K562 (cell line): ENCODE measurements around the gene PIP5K1B. TPM values are rescaled to one million over a fixed set of nuclear protein-coding genes. Genes with fewer than 3 reads are reported as not detected.
A peak's percentile ranks its signal among the peaks of the same experiment; 100 is the strongest.

Experiments
- ATAC-seq: fragments of 200-7000 bp; cut with Tn5 transposase; 3 replicates; pipeline ENCODE4 v1.9.1; 2020; ENCODE audit warnings: moderate library complexity
- BruUV-seq: library from RNA; stranded (reverse); fragments of 400-500 nt; replicated peaks from 2 replicates; lab custom pipeline; 2021; lab: Mats Ljungman, UMichigan
- CTCF ChIA-PET: fragments of 300-600 bp; formaldehyde crosslinking; extraction: SDS; loops from one replicate; lab custom pipeline; 2021; ENCODE audit warnings: low intra/inter-chr PET ratio; lab: Yijun Ruan, JAX
- POLR2A ChIA-PET: fragments of 300-600, 350-650 bp; sonication (Branson Sonifier 250); formaldehyde crosslinking; extraction: SDS; loops from one replicate; lab custom pipeline; 2021; ENCODE audit warnings: antibody characterized with exemption, inconsistent platforms; lab: Yijun Ruan, JAX
- DNase-seq, 4 experiments: peaks; one replicate each; pipeline versions ENCODE4 v3.0.0 to v3.0.0-alpha.2; 2011 to 2018; ENCODE audit warnings: low spot score in 3 of 4, mixed read lengths in 3 of 4; ENCODE audit errors: extremely low read depth in 1 of 4
- FAIRE-seq: peaks from 2 replicates; lab custom pipeline; 2011; peaks lifted over from hg19 to GRCh38; lab: Jason Lieb, UNC
- H2AFZ ChIP-seq: 2 replicates; pipeline ENCODE4 v1.6.0; 2011; ENCODE audit warnings: low read depth, low read length, control low read depth, inconsistent platforms
- H3K27ac ChIP-seq: fragments of 200-600 bp; 3 replicates; pipeline ENCODE4 v1.8.0; 2011; ENCODE audit warnings: low read depth, mild to moderate bottlenecking, control low read depth, inconsistent platforms, low read length, moderate library complexity, mixed read lengths; ENCODE audit errors: extremely low read depth
- H3K27me3 ChIP-seq, 2 experiments: fragments of 300-600 bp in 1 of 2; 2 replicates in 1 of 2; 3 replicates in 1 of 2; pipeline versions ENCODE4 v1.6.0 to v1.8.0; 2011; ENCODE audit warnings: inconsistent platforms in 2 of 2, low read length in 2 of 2, mild to moderate bottlenecking in 1 of 2, mixed read lengths in 1 of 2, moderate library complexity in 1 of 2; ENCODE audit not compliant: control insufficient read depth in 2 of 2, insufficient read depth in 2 of 2
- H3K36me3 ChIP-seq: fragments of 300-600 bp; 3 replicates; pipeline ENCODE4 v1.8.0; 2011; ENCODE audit warnings: mild to moderate bottlenecking, low read length, inconsistent platforms; ENCODE audit not compliant: control insufficient read depth, insufficient read depth
- H3K4me1 ChIP-seq, 2 experiments: fragments of 200-600 bp in 1 of 2; replicated peaks in 1 of 2; 2 replicates in 1 of 2; 3 replicates in 1 of 2; pipeline versions ENCODE4 v1.5.1 to v1.8.0; 2011; ENCODE audit warnings: inconsistent platforms in 2 of 2, low read length in 2 of 2, mild to moderate bottlenecking in 1 of 2, mixed read lengths in 1 of 2, moderate library complexity in 1 of 2; ENCODE audit not compliant: control insufficient read depth in 2 of 2, insufficient read depth in 2 of 2
- H3K4me2 ChIP-seq: 2 replicates; pipeline ENCODE4 v1.6.1; 2011; ENCODE audit warnings: low read length, control low read depth, inconsistent platforms, mixed read lengths; ENCODE audit not compliant: insufficient read depth
- H3K4me3 ChIP-seq: fragments of 200-600 bp; sonication (generic), shearing (Covaris generic); 2 replicates; pipeline ENCODE4 v1.5.1; 2016; ENCODE audit warnings: control low read depth, inconsistent platforms
- H3K79me2 ChIP-seq: fragments of 200-600 bp; 3 replicates; pipeline ENCODE4 v1.8.0; 2011; ENCODE audit warnings: low read length, inconsistent platforms; ENCODE audit not compliant: control insufficient read depth, insufficient read depth
- H3K9ac ChIP-seq, 2 experiments: 2 replicates each; pipeline versions ENCODE4 v1.6.0 to v1.6.1; 2011; ENCODE audit warnings: low read depth in 2 of 2, low read length in 2 of 2, control low read depth in 1 of 2, inconsistent platforms in 1 of 2, mild to moderate bottlenecking in 1 of 2, mixed read lengths in 1 of 2; ENCODE audit not compliant: insufficient read depth in 1 of 2
- H3K9me1 ChIP-seq: one replicate; pipeline ENCODE4 v1.6.0; 2011; ENCODE audit warnings: inconsistent platforms, mild to moderate bottlenecking, low read length, moderate library complexity; ENCODE audit not compliant: control insufficient read depth, insufficient read depth
- H3K9me3 ChIP-seq: replicated peaks from 2 replicates; pipeline ENCODE4 v1.5.1; 2011; ENCODE audit warnings: low read depth, low read length, inconsistent platforms; ENCODE audit not compliant: control insufficient read depth, insufficient read depth
- H4K20me1 ChIP-seq: replicated peaks from 2 replicates; pipeline ENCODE4 v1.6.1; 2011; ENCODE audit warnings: low read length, inconsistent platforms, mixed read lengths; ENCODE audit not compliant: control insufficient read depth, insufficient read depth
- ADNP ChIP-seq: fragments of 200-800 bp; sonication (Bioruptor generic); IDR thresholded peaks from 2 replicates; pipeline ENCODE4 v1.6.1; 2016; ENCODE audit warnings: missing genetic modification characterization, missing compliant biosample characterization
- C11orf30 ChIP-seq: fragments of 450-650 bp; IDR thresholded peaks from 2 replicates; pipeline ENCODE4 v1.6.1; 2016; ENCODE audit warnings: low read depth, mild to moderate bottlenecking
- GTF3C2 ChIP-seq: IDR thresholded peaks from 3 replicates; pipeline ENCODE4 v1.6.1; 2011; ENCODE audit warnings: borderline replicate concordance, mild to moderate bottlenecking, moderate library complexity; ENCODE audit not compliant: insufficient read length; ENCODE audit errors: extremely low read depth
- LARP7 ChIP-seq: fragments of 450-650 bp; IDR thresholded peaks from 2 replicates; pipeline ENCODE4 v1.6.1; 2016
- MAFF ChIP-seq: IDR thresholded peaks from 2 replicates; pipeline ENCODE4 v1.6.1; 2012; ENCODE audit warnings: low read length, improper control_type of control experiment
- MAFG ChIP-seq: fragments of 450-650 bp; conservative IDR thresholded peaks from 2 replicates; pipeline ENCODE4 v1.6.1; 2016; ENCODE audit warnings: missing genetic modification characterization, missing compliant biosample characterization
- MCM2 ChIP-seq: fragments of 450-650 bp; IDR thresholded peaks from 2 replicates; pipeline ENCODE4 v1.6.1; 2017; ENCODE audit warnings: low read depth, mild to moderate bottlenecking
- NFXL1 ChIP-seq: fragments of 450-650 bp; formaldehyde crosslinking; IDR thresholded peaks from 2 replicates; pipeline ENCODE4 v1.4.0; 2021; ENCODE audit warnings: mild to moderate bottlenecking
- POLR2AphosphoS2 ChIP-seq: IDR thresholded peaks from 2 replicates; pipeline ENCODE4 v1.6.1; 2012; ENCODE audit warnings: low read length, improper control_type of control experiment
- PPARD ChIP-seq: fragments of 250-450 bp; sonication (Bioruptor Pico); IDR thresholded peaks from 2 replicates; pipeline ENCODE4 v1.8.0; 2022; ENCODE audit warnings: inconsistent platforms, mild to moderate bottlenecking, moderate library complexity
- PRDM10 ChIP-seq: fragments of 450-650 bp; IDR thresholded peaks from 2 replicates; pipeline ENCODE4 v1.6.1; 2018; ENCODE audit not compliant: partially characterized antibody
- TBL1XR1 ChIP-seq, 2 experiments: IDR thresholded peaks; 2 replicates each; pipeline ENCODE4 v1.6.1; 2012; ENCODE audit warnings: improper control_type of control experiment in 2 of 2, low read length in 2 of 2, mild to moderate bottlenecking in 1 of 2
- ZFP1 ChIP-seq: fragments of 450-650 bp; formaldehyde crosslinking; IDR thresholded peaks from 2 replicates; pipeline ENCODE4 v1.4.0; 2020; ENCODE audit warnings: mild to moderate bottlenecking, mixed read lengths
- ZNF133 ChIP-seq: fragments of 250-450 bp; sonication (Bioruptor Pico); IDR thresholded peaks from 2 replicates; pipeline ENCODE4 v1.4.0; 2020; ENCODE audit warnings: mild to moderate bottlenecking
- ZNF146 ChIP-seq: IDR thresholded peaks from one replicate; pipeline ENCODE4 v1.6.1; 2018; ENCODE audit warnings: missing compliant biosample characterization; ENCODE audit not compliant: unreplicated experiment
- ZNF274 ChIP-seq: IDR thresholded peaks from 2 replicates; pipeline ENCODE4 v1.6.1; 2011; ENCODE audit warnings: low read depth, mild to moderate bottlenecking, low read length, moderate library complexity, borderline replicate concordance
- ZNF354B ChIP-seq: fragments of 250-450 bp; sonication (Bioruptor Pico); IDR thresholded peaks from 2 replicates; pipeline ENCODE4 v1.4.0; 2020
- ZNF41 ChIP-seq: fragments of 250-450 bp; sonication (Bioruptor Pico); conservative IDR thresholded peaks from 2 replicates; pipeline ENCODE4 v1.4.0; 2020; ENCODE audit warnings: mild to moderate bottlenecking
- ZNF445 ChIP-seq: fragments of 250-450 bp; sonication (Bioruptor Pico); IDR thresholded peaks from 2 replicates; pipeline ENCODE4 v1.4.0; 2020; ENCODE audit warnings: low read depth, mild to moderate bottlenecking, moderate library complexity
- ZNF507 ChIP-seq: conservative IDR thresholded peaks from 2 replicates; pipeline ENCODE4 v1.6.1; 2017; ENCODE audit warnings: missing genetic modification characterization, missing compliant biosample characterization
- in situ Hi-C: fragments of 300-500 bp; cut with MboI; formaldehyde crosslinking; loops from 4 replicates; pipeline ENCODE4 v1.15.0; 2018; ENCODE audit warnings: inconsistent platforms, mixed read lengths
- intact Hi-C: fragments of 100-400 bp; cut with micrococcal nuclease; formaldehyde crosslinking; loops from 2 replicates; pipeline ENCODE4 v1.14.2; 2022
- polyA plus RNA-seq, 8 experiments: library from polyadenylated mRNA; depleted of rRNA in 4 of 8; stranded (reverse) in 5 of 8; unstranded in 3 of 8; fragments of >200 nt; fragmentation: Nextera tagmentation in 2 of 8; fragmentation: Illumina TruSeq in 1 of 8; extraction: Ambion mirVana in 2 of 8; extraction: Trizol in 1 of 8; gene quantifications; 2 replicates each; pipeline versions ENCODE4 v1.2.1 to v1.2.3, GENCODE V29; 2011 to 2014; ENCODE audit warnings: inconsistent platforms in 1 of 8, missing spikeins in 1 of 8
- total RNA-seq, 7 experiments: library from RNA; depleted of rRNA in 6 of 7; stranded (reverse); fragments of >200 nt in 6 of 7; fragmentation: Illumina TruSeq in 2 of 7; extraction: Trizol in 2 of 7; gene quantifications; 2 replicates each; pipeline versions ENCODE4 v1.2.1 to v1.2.3, GENCODE V29; 2011 to 2021; ENCODE audit warnings: low replicate concordance in 1 of 7

Gene PIP5K1B
- total and polyA plus RNA-seq, 9 of the 15 experiments (the other 6 are each of a cell fraction or from before 2014, with no cell fraction given) = 3.1 to 12.9 (median 7.4) TPM

- no peaks in the 10 kb centered on the region for H3K27me3 ChIP-seq
- in situ Hi-C loops (no loop called here), intact Hi-C loops (loop anchor here (10.0 kb wide), 1 partner anchor 59 kb away; no protein-coding TSS in a partner anchor)
- H3K4me3 ChIP-seq = no peak overlapping the region
- no peak for ATAC-seq
- no peak overlapping the region for H3K27ac ChIP-seq
- no peaks in the 10 kb centered on the region for H3K79me2 ChIP-seq
- DNase-seq = no peak
- H3K4me2 ChIP-seq = no peak overlapping the region
- H4K20me1 ChIP-seq = no peaks in the 10 kb centered on the region
- peaks cover 0 to 10% of the 10 kb centered on the region in 2 experiments; a peak in 3 of 5 replicates for H3K4me1 ChIP-seq
- CTCF ChIA-PET = interaction anchor here (0.6 kb wide), 1 partner anchor 82 kb away, joined by 4 read pairs; no protein-coding TSS in a partner anchor
- BruUV-seq = no TSS peak
- FAIRE-seq = no peak
- H3K9me3 ChIP-seq = no peaks in the 10 kb centered on the region
- peaks cover 2% of the 10 kb centered on the region for H3K36me3 ChIP-seq
- POLR2A ChIA-PET = no interaction called here
- no peaks in the 10 kb centered on the region for H3K9me1 ChIP-seq
- H3K9ac ChIP-seq = no peak overlapping the region
- no peak overlapping the region for H2AFZ ChIP-seq
- no peak for TF ChIP-seq MCM2
- no peak for TF ChIP-seq ZNF507 (tag)
- TF ChIP-seq NFXL1 = no peak
- no peak for TF ChIP-seq ZFP1 (CRISPR knock-in tag)
- TF ChIP-seq ZNF41 = no peak
- peak; percentile 28 for TF ChIP-seq ZNF146 (CRISPR knock-in tag)
- no peak for TF ChIP-seq TBL1XR1 (IDR thresholded peaks at IDR 0.05; ENCODE audit: low read length in 2 of 2)
- TF ChIP-seq GTF3C2 = no peak
- no peak for TF ChIP-seq ZNF274
- TF ChIP-seq ZNF354B (CRISPR knock-in tag) = no peak
- 0 out of 2 replicates have a peak, but pooled peaks have one; percentile 31 for TF ChIP-seq MAFG (tag)
- no peak for TF ChIP-seq LARP7
- no peak for TF ChIP-seq PRDM10
- no peak for TF ChIP-seq POLR2AphosphoS2
- no peak for TF ChIP-seq PPARD (CRISPR knock-in tag)
- peak; percentile 24; the same call in 1 of the 2 replicates for TF ChIP-seq MAFF
- peak; percentile 68 for TF ChIP-seq C11orf30
- no peak for TF ChIP-seq ZNF133 (CRISPR knock-in tag)
- TF ChIP-seq ADNP (tag) = no peak
- no peak for TF ChIP-seq ZNF445 (CRISPR knock-in tag)
These were observed 218.4 kb downstream of the PIP5K1B start for GRCh38 chr9:68923480-68923879.
